IMR-90 (cell line): ENCODE data around the gene SREK1. TPM values are rescaled to one million over a fixed set of nuclear protein-coding genes. Genes with fewer than 3 reads are reported as not detected.

Experiments
- ATAC-seq: fragments of 200-7000 bp; cut with Tn5 transposase; 2 replicates; pipeline ENCODE4 v1.9.1; 2020; ENCODE audit warnings: low read depth, mild to moderate bottlenecking, moderate library complexity
- BruUV-seq: library from RNA; stranded (reverse); fragments of 400-500 nt; replicated peaks from 2 replicates; lab custom pipeline; 2021; lab: Mats Ljungman, UMichigan
- CTCF ChIA-PET: fragments of 300-600 bp; formaldehyde crosslinking; extraction: SDS; loops from one replicate; lab custom pipeline; 2021; ENCODE audit warnings: antibody characterized with exemption; lab: Yijun Ruan, JAX
- POLR2A ChIA-PET: fragments of 300-600 bp; sonication (Branson Sonifier 250); formaldehyde crosslinking; loops from one replicate; lab custom pipeline; 2022; ENCODE audit warnings: antibody characterized with exemption; ENCODE audit not compliant: unreplicated experiment; lab: Charles Lee
- DNase-seq: peaks from one replicate; pipeline ENCODE4 v3.0.0; 2013
- H2AFZ ChIP-seq: replicated peaks from 2 replicates; pipeline ENCODE3; 2013; ENCODE audit warnings: low read length, mild to moderate bottlenecking; ENCODE audit not compliant: poor library complexity
- H2AK5ac ChIP-seq: 2 replicates; pipeline ENCODE4 v1.6.1; 2013; ENCODE audit warnings: low read depth, low read length, inconsistent platforms
- H2AK9ac ChIP-seq: replicated peaks from 2 replicates; pipeline ENCODE3; 2013; ENCODE audit warnings: mild to moderate bottlenecking, low read depth, low read length, moderate library complexity; ENCODE audit not compliant: poor library complexity
- H2BK120ac ChIP-seq: 2 replicates; pipeline ENCODE4 v1.6.1; 2013; ENCODE audit warnings: low read depth, low read length, inconsistent platforms
- H2BK15ac ChIP-seq: 3 replicates; pipeline ENCODE4 v1.6.1; 2013; ENCODE audit warnings: low read depth, low read length, inconsistent platforms
- H2BK20ac ChIP-seq: 2 replicates; pipeline ENCODE4 v1.6.1; 2013; ENCODE audit warnings: low read depth, mild to moderate bottlenecking, inconsistent platforms, low read length, moderate library complexity
- H2BK5ac ChIP-seq: 2 replicates; pipeline ENCODE4 v1.6.1; 2013; ENCODE audit warnings: mild to moderate bottlenecking, low read depth, low read length, inconsistent platforms; ENCODE audit not compliant: poor library complexity, severe bottlenecking
- H3K14ac ChIP-seq: replicated peaks from 2 replicates; pipeline ENCODE4 v1.6.1; 2013; ENCODE audit warnings: low read depth, low read length, inconsistent platforms
- H3K18ac ChIP-seq: 2 replicates; pipeline ENCODE4 v1.6.1; 2013; ENCODE audit warnings: low read depth, low read length, control low read depth
- H3K23ac ChIP-seq: 2 replicates; pipeline ENCODE4 v1.6.1; 2013; ENCODE audit warnings: low read depth, low read length, inconsistent platforms
- H3K27ac ChIP-seq: 2 replicates; pipeline ENCODE4 v1.5.1; 2013; ENCODE audit warnings: mild to moderate bottlenecking, control low read depth, low read length; ENCODE audit not compliant: insufficient read depth
- H3K27me3 ChIP-seq: 2 replicates; pipeline ENCODE4 v1.6.1; 2013; ENCODE audit warnings: low read length; ENCODE audit not compliant: control insufficient read depth, insufficient read depth
- H3K36me3 ChIP-seq: 2 replicates; pipeline ENCODE4 v1.6.1; 2013; ENCODE audit warnings: low read length, mixed read lengths; ENCODE audit not compliant: control insufficient read depth, insufficient read depth
- H3K4ac ChIP-seq: 2 replicates; pipeline ENCODE4 v1.6.1; 2013; ENCODE audit warnings: low read depth, low read length, inconsistent platforms
- H3K4me1 ChIP-seq: 2 replicates; pipeline ENCODE4 v1.6.1; 2013; ENCODE audit warnings: low read length, mixed read lengths; ENCODE audit not compliant: control insufficient read depth, insufficient read depth
- H3K4me2 ChIP-seq: 2 replicates; pipeline ENCODE4 v1.6.1; 2013; ENCODE audit warnings: low read depth, mild to moderate bottlenecking, control low read depth, low read length, moderate library complexity
- H3K4me3 ChIP-seq: 2 replicates; pipeline ENCODE4 v1.5.1; 2013; ENCODE audit warnings: low read depth, mild to moderate bottlenecking, control low read depth, low read length, moderate library complexity; ENCODE audit not compliant: insufficient read depth
- H3K56ac ChIP-seq: 2 replicates; pipeline ENCODE4 v1.6.1; 2013; ENCODE audit warnings: low read length, inconsistent platforms; ENCODE audit not compliant: insufficient read depth; ENCODE audit errors: extremely low read depth
- H3K79me1 ChIP-seq, 2 experiments: 2 replicates each; pipeline ENCODE4 v1.6.1; 2013; ENCODE audit warnings: low read length in 2 of 2, inconsistent platforms in 1 of 2, low read depth in 1 of 2
- H3K9ac ChIP-seq: 2 replicates; pipeline ENCODE4 v1.6.1; 2013; ENCODE audit warnings: low read depth, low read length, control low read depth
- H3K9me1 ChIP-seq: 2 replicates; pipeline ENCODE4 v1.6.1; 2013; ENCODE audit warnings: low read length, inconsistent platforms; ENCODE audit not compliant: insufficient read depth
- H3K9me3 ChIP-seq: 2 replicates; pipeline ENCODE4 v1.6.1; 2013; ENCODE audit warnings: low read length; ENCODE audit not compliant: control insufficient read depth, insufficient read depth
- H4K20me1 ChIP-seq: 2 replicates; pipeline ENCODE4 v1.6.1; 2013; ENCODE audit warnings: low read length, inconsistent platforms; ENCODE audit not compliant: insufficient read depth
- H4K5ac ChIP-seq: 2 replicates; pipeline ENCODE4 v1.6.1; 2013; ENCODE audit warnings: mild to moderate bottlenecking, low read depth, low read length, control low read depth
- H4K8ac ChIP-seq, 2 experiments: 2 replicates each; pipeline ENCODE4 v1.6.1; 2013; ENCODE audit warnings: low read depth in 2 of 2, low read length in 2 of 2, control low read depth in 1 of 2, inconsistent platforms in 1 of 2
- H4K91ac ChIP-seq: 2 replicates; pipeline ENCODE4 v1.6.1; 2013; ENCODE audit warnings: low read depth, low read length, inconsistent platforms; ENCODE audit not compliant: insufficient read depth
- BHLHE40 ChIP-seq: fragments of 150-350 bp; IDR thresholded peaks from 2 replicates; pipeline ENCODE4 v1.6.1; 2016; ENCODE audit warnings: mild to moderate bottlenecking, low read depth, low read length
- ELK1 ChIP-seq: fragments of 150-350 bp; IDR thresholded peaks from 2 replicates; pipeline ENCODE4 v1.6.1; 2016; ENCODE audit warnings: low read depth, mild to moderate bottlenecking, low read length, moderate library complexity, borderline replicate concordance
- MAZ ChIP-seq: IDR thresholded peaks from 2 replicates; pipeline ENCODE4 v1.6.1; 2012; ENCODE audit warnings: low read depth, mild to moderate bottlenecking, low read length, improper control_type of control experiment, moderate library complexity, borderline replicate concordance
- MXI1 ChIP-seq: IDR thresholded peaks from 2 replicates; pipeline ENCODE4 v1.6.1; 2012; ENCODE audit warnings: low read depth, mild to moderate bottlenecking, low read length, moderate library complexity, borderline replicate concordance
- NFE2L2 ChIP-seq: fragments of 150-350 bp; IDR thresholded peaks from 2 replicates; pipeline ENCODE4 v1.6.1; 2016; ENCODE audit warnings: low read depth, mild to moderate bottlenecking, low read length
- SMC3 ChIP-seq: fragments of 150-350 bp; IDR thresholded peaks from 2 replicates; pipeline ENCODE4 v1.6.1; 2016; ENCODE audit warnings: low read depth, mild to moderate bottlenecking, antibody characterized with exemption, low read length, moderate library complexity
- WGBS, 2 experiments: methylation state at CpG; one replicate each; pipeline versions ENCODE4 v1.1.5 to v1.1.7; 2013; ENCODE audit warnings: missing lambda C conversion rate in 2 of 2; ENCODE audit not compliant: insufficient read length in 1 of 2; ENCODE audit errors: extremely low coverage in 2 of 2; 5-methylcytosine and 5-hydroxymethylcytosine counted together
- dilution Hi-C: fragments of 300-500 bp; cut with HindIII; formaldehyde crosslinking; loops from one replicate; pipeline ENCODE4 v1.14.3; 2018; ENCODE audit warnings: low sequenced_read_pairs; ENCODE audit not compliant: unreplicated experiment
- in situ Hi-C: fragments of 300-500 bp; cut with MboI; formaldehyde crosslinking; loops from 3 replicates; pipeline ENCODE4 v1.14.3; 2019; ENCODE audit warnings: low sequenced_read_pairs, inconsistent platforms, mixed read lengths
- intact Hi-C: fragments of 100-400 bp; cut with micrococcal nuclease; formaldehyde crosslinking; loops from 2 replicates; pipeline ENCODE4 v1.10.0; 2022
- polyA plus RNA-seq, 3 experiments: library from polyadenylated mRNA; depleted of rRNA; stranded (reverse); fragments of >200 nt; gene quantifications; 2 replicates each; pipeline ENCODE4 v1.2.3, GENCODE V29; 2012; ENCODE audit warnings: low replicate concordance in 1 of 3
- total RNA-seq: library from RNA; depleted of rRNA; stranded (reverse); fragments of >200 nt; gene quantifications from 2 replicates; pipeline ENCODE4 v1.2.3, GENCODE V29; 2012

Gene SREK1
- total and polyA plus RNA-seq, 2 of the 4 experiments (the other 2 are of a cell fraction) = 23.0 to 36.2 TPM

- in situ Hi-C loops (no loop called here), dilution Hi-C loops (no loop called here), intact Hi-C loops (no loop called here)
- no peaks in the 10 kb centered on the region for H3K36me3 ChIP-seq
- no peaks in the 10 kb centered on the region; the same call in 1 of the 2 replicates for H3K4me1 ChIP-seq
- H3K9me3 ChIP-seq = no peaks in the 10 kb centered on the region
- TF ChIP-seq ELK1 (no peak), MXI1 (no peak), SMC3 (no peak), MAZ (no peak), BHLHE40 (no peak), NFE2L2 (no peak)
- DNase-seq (no peak), ATAC-seq (no peak)
- no peak overlapping the region for H4K91ac ChIP-seq
- H2AK5ac ChIP-seq = no peak overlapping the region
- no TSS peak for BruUV-seq
- H2AFZ ChIP-seq = no peak overlapping the region
- POLR2A ChIA-PET = interaction anchor here (0.5 kb wide), 1 partner anchor 130 kb away, joined by 3 read pairs; no protein-coding TSS in a partner anchor
- no peak overlapping the region for H3K27ac ChIP-seq
- no peak overlapping the region for H3K56ac ChIP-seq
- WGBS, 2 experiments = 100% methylated on average over 1 of the region's 2 CpGs; no CpG with 5 or more reads in 1 of the 2 experiments
- no peak overlapping the region for H3K9ac ChIP-seq
- no peak overlapping the region for H2BK5ac ChIP-seq
- H4K20me1 ChIP-seq = no peaks in the 10 kb centered on the region; the same call in 1 of the 2 replicates
- no peak overlapping the region for H2AK9ac ChIP-seq
- no peak overlapping the region for H4K5ac ChIP-seq
- no peak overlapping the region for H3K4ac ChIP-seq
- peaks cover 0 to 5% of the 10 kb centered on the region in 2 experiments; a peak in 2 of 4 replicates for H3K79me1 ChIP-seq
- no peak overlapping the region for H3K4me2 ChIP-seq
- H3K23ac ChIP-seq = no peak overlapping the region
- H2BK120ac ChIP-seq = no peak overlapping the region
- H3K27me3 ChIP-seq = no peaks in the 10 kb centered on the region
- CTCF ChIA-PET = no interaction called here
- no peak overlapping the region for H4K8ac ChIP-seq
- no peak overlapping the region for H2BK15ac ChIP-seq
- no peak overlapping the region for H3K4me3 ChIP-seq
- H3K18ac ChIP-seq = no peak overlapping the region
- H3K9me1 ChIP-seq = no peaks in the 10 kb centered on the region
- H2BK20ac ChIP-seq = no peak overlapping the region
- no peak overlapping the region for H3K14ac ChIP-seq
These were observed 4.8 kb upstream of the SREK1 start for GRCh38 chr5:66139318-66139712.
